ENCODE measurements around the gene DBF4B. TPM values are rescaled to one million over a fixed set of nuclear protein-coding genes. Genes with fewer than 3 reads are reported as not detected.
A peak's percentile ranks its signal among the peaks of the same experiment; 100 is the strongest.

Gene DBF4B
- total RNA-seq, 1 experiment from 2014 or later, result 32.9 TPM

DNA sequence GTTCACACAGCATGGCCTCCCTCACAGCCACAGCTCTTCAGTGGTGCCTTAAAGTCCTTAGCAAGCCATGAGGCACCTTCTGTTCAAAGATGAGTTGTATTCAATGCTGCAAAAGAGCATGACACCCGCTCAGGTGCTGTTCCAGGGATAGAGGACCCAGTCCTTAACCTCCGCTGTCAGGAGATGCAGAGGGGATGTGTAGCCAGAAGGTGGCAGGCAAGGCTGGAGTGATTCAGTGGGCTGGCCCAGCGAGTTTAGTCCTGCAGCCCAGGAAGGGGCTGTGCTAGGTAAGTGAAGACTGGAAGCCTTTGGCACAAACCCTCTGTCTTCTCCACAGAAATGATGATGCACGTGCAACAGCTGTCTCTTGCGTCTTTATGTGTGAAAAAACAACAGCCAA is 25.3 kb downstream of the DBF4B start:
- Mint-ChIP-seq H3K27me3 (ENCODE audit: low read depth) (no peaks in the 10 kb centered on the region), H3K27ac (peak overlapping the region; percentile 27; the same call in 1 of the 2 replicates), H3K9me3 (no peaks in the 10 kb centered on the region), H3K4me3 (no peak overlapping the region), H3K4me1 (peaks cover 11% of the 10 kb centered on the region), H3K36me3 (peaks cover 52% of the 10 kb centered on the region)
- TF ChIP-seq, protein P1, sequence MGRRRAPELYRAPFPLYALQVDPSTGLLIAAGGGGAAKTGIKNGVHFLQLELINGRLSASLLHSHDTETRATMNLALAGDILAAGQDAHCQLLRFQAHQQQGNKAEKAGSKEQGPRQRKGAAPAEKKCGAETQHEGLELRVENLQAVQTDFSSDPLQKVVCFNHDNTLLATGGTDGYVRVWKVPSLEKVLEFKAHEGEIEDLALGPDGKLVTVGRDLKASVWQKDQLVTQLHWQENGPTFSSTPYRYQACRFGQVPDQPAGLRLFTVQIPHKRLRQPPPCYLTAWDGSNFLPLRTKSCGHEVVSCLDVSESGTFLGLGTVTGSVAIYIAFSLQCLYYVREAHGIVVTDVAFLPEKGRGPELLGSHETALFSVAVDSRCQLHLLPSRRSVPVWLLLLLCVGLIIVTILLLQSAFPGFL (CRISPR knock-in tag; IDR thresholded peaks at IDR 0.05; ENCODE audit: borderline replicate concordance), result no peak
- TF ChIP-seq FOXJ3 (CRISPR knock-in tag; IDR thresholded peaks at IDR 0.05; ENCODE audit: borderline replicate concordance), result no peak
- TF ChIP-seq, protein P2, sequence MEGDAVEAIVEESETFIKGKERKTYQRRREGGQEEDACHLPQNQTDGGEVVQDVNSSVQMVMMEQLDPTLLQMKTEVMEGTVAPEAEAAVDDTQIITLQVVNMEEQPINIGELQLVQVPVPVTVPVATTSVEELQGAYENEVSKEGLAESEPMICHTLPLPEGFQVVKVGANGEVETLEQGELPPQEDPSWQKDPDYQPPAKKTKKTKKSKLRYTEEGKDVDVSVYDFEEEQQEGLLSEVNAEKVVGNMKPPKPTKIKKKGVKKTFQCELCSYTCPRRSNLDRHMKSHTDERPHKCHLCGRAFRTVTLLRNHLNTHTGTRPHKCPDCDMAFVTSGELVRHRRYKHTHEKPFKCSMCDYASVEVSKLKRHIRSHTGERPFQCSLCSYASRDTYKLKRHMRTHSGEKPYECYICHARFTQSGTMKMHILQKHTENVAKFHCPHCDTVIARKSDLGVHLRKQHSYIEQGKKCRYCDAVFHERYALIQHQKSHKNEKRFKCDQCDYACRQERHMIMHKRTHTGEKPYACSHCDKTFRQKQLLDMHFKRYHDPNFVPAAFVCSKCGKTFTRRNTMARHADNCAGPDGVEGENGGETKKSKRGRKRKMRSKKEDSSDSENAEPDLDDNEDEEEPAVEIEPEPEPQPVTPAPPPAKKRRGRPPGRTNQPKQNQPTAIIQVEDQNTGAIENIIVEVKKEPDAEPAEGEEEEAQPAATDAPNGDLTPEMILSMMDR (IDR thresholded peaks at IDR 0.05), result 0 out of 2 replicates have a peak, but pooled peaks have one; percentile 15
- TF ChIP-seq, protein P3, sequence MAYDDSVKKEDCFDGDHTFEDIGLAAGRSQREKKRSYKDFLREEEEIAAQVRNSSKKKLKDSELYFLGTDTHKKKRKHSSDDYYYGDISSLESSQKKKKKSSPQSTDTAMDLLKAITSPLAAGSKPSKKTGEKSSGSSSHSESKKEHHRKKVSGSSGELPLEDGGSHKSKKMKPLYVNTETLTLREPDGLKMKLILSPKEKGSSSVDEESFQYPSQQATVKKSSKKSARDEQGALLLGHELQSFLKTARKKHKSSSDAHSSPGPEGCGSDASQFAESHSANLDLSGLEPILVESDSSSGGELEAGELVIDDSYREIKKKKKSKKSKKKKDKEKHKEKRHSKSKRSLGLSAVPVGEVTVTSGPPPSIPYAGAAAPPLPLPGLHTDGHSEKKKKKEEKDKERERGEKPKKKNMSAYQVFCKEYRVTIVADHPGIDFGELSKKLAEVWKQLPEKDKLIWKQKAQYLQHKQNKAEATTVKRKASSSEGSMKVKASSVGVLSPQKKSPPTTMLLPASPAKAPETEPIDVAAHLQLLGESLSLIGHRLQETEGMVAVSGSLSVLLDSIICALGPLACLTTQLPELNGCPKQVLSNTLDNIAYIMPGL (CRISPR knock-in tag; IDR thresholded peaks at IDR 0.05), result 0 out of 2 replicates have a peak, but pooled peaks have one; percentile 32
- ATAC-seq (peak; percentile 95), DNase-seq (ENCODE audit: low spot score) (peak; percentile 72)
- POLR2A ChIA-PET, result no interaction called here
- CTCF ChIA-PET, result interaction anchor here (0.9 to 1.1 kb wide), 2 partner anchors 42 to 158 kb away, joined by 3 to 4 read pairs; no protein-coding TSS in a partner anchor

DNA sequence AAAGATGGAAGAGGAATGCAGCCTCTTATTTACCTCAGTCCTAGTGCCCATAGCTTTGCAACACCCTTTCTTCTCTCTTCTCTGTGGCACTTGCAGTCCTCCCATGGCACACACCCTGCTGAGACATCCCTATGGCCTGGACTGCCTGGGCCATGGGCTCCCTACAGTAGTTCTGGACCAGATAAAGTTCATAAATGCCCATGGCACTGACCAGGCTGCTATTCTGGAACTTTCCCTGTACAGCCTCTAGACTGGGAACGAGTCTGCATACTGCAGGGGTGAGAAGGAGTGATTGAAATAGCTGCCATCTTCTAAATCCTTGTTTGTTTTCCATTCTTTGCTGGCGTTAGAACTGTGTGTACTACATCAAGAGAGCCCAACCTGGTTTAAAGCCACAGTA is 25.8 kb downstream of the DBF4B start:
- peaks cover 55% of the 10 kb centered on the region for H3K36me3 Mint-ChIP-seq
- no peak overlapping the region for H3K4me3 Mint-ChIP-seq
- DNase-seq (ENCODE audit: low spot score), result no peak
- CTCF ChIA-PET, result interaction anchor here (0.8 to 1.1 kb wide), 2 partner anchors 44 to 158 kb away, joined by 4 read pairs; no protein-coding TSS in a partner anchor
- peaks cover 11% of the 10 kb centered on the region for H3K4me1 Mint-ChIP-seq
- POLR2A ChIA-PET, result no interaction called here
- no peak overlapping the region for H3K27ac Mint-ChIP-seq
- no peak for ATAC-seq
- H3K9me3 Mint-ChIP-seq, result no peaks in the 10 kb centered on the region
- no peaks in the 10 kb centered on the region for H3K27me3 Mint-ChIP-seq (ENCODE audit: low read depth)
- no peak for TF ChIP-seq ETV6 (CRISPR knock-in tag; IDR thresholded peaks at IDR 0.05)
- TF ChIP-seq ZNF121 (CRISPR knock-in tag; IDR thresholded peaks at IDR 0.05), result no peak
- TF ChIP-seq, protein P3 (CRISPR knock-in tag; IDR thresholded peaks at IDR 0.05), result no peak
- TF ChIP-seq ESRRA (CRISPR knock-in tag; IDR thresholded peaks at IDR 0.05; ENCODE audit: borderline replicate concordance), result no peak
- TF ChIP-seq, protein P2 (IDR thresholded peaks at IDR 0.05), result no peak
- TF ChIP-seq, protein P4, sequence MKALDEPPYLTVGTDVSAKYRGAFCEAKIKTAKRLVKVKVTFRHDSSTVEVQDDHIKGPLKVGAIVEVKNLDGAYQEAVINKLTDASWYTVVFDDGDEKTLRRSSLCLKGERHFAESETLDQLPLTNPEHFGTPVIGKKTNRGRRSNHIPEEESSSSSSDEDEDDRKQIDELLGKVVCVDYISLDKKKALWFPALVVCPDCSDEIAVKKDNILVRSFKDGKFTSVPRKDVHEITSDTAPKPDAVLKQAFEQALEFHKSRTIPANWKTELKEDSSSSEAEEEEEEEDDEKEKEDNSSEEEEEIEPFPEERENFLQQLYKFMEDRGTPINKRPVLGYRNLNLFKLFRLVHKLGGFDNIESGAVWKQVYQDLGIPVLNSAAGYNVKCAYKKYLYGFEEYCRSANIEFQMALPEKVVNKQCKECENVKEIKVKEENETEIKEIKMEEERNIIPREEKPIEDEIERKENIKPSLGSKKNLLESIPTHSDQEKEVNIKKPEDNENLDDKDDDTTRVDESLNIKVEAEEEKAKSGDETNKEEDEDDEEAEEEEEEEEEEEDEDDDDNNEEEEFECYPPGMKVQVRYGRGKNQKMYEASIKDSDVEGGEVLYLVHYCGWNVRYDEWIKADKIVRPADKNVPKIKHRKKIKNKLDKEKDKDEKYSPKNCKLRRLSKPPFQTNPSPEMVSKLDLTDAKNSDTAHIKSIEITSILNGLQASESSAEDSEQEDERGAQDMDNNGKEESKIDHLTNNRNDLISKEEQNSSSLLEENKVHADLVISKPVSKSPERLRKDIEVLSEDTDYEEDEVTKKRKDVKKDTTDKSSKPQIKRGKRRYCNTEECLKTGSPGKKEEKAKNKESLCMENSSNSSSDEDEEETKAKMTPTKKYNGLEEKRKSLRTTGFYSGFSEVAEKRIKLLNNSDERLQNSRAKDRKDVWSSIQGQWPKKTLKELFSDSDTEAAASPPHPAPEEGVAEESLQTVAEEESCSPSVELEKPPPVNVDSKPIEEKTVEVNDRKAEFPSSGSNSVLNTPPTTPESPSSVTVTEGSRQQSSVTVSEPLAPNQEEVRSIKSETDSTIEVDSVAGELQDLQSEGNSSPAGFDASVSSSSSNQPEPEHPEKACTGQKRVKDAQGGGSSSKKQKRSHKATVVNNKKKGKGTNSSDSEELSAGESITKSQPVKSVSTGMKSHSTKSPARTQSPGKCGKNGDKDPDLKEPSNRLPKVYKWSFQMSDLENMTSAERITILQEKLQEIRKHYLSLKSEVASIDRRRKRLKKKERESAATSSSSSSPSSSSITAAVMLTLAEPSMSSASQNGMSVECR (CRISPR knock-in tag; IDR thresholded peaks at IDR 0.05; ENCODE audit: borderline replicate concordance), result no peak
- no peak for TF ChIP-seq OVOL2 (CRISPR knock-in tag; IDR thresholded peaks at IDR 0.05; ENCODE audit: borderline replicate concordance)
- TF ChIP-seq, protein P5, sequence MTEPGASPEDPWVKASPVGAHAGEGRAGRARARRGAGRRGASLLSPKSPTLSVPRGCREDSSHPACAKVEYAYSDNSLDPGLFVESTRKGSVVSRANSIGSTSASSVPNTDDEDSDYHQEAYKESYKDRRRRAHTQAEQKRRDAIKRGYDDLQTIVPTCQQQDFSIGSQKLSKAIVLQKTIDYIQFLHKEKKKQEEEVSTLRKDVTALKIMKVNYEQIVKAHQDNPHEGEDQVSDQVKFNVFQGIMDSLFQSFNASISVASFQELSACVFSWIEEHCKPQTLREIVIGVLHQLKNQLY (CRISPR knock-in tag; IDR thresholded peaks at IDR 0.05), result no peak
- TF ChIP-seq, protein P6, sequence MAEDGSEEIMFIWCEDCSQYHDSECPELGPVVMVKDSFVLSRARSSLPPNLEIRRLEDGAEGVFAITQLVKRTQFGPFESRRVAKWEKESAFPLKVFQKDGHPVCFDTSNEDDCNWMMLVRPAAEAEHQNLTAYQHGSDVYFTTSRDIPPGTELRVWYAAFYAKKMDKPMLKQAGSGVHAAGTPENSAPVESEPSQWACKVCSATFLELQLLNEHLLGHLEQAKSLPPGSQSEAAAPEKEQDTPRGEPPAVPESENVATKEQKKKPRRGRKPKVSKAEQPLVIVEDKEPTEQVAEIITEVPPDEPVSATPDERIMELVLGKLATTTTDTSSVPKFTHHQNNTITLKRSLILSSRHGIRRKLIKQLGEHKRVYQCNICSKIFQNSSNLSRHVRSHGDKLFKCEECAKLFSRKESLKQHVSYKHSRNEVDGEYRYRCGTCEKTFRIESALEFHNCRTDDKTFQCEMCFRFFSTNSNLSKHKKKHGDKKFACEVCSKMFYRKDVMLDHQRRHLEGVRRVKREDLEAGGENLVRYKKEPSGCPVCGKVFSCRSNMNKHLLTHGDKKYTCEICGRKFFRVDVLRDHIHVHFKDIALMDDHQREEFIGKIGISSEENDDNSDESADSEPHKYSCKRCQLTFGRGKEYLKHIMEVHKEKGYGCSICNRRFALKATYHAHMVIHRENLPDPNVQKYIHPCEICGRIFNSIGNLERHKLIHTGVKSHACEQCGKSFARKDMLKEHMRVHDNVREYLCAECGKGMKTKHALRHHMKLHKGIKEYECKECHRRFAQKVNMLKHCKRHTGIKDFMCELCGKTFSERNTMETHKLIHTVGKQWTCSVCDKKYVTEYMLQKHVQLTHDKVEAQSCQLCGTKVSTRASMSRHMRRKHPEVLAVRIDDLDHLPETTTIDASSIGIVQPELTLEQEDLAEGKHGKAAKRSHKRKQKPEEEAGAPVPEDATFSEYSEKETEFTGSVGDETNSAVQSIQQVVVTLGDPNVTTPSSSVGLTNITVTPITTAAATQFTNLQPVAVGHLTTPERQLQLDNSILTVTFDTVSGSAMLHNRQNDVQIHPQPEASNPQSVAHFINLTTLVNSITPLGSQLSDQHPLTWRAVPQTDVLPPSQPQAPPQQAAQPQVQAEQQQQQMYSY (CRISPR knock-in tag; IDR thresholded peaks at IDR 0.05), result no peak
- TF ChIP-seq HMGA2 (CRISPR knock-in tag; IDR thresholded peaks at IDR 0.05), result no peak
- no peak for TF ChIP-seq MYBL2 (CRISPR knock-in tag; IDR thresholded peaks at IDR 0.05)
- TF ChIP-seq ZNF396 (CRISPR knock-in tag; IDR thresholded peaks at IDR 0.05; ENCODE audit: borderline replicate concordance), result no peak
